HG03097 (cell line): ENCODE results near the gene GRIN2A.

ENCODE experiments used
- ATAC-seq: cut with Tn5 transposase; IDR thresholded peaks from one replicate; pipeline ENCODE4 v1.9.1; 2021; ENCODE audit not compliant: unreplicated experiment, low FRiP score

The GRIN2A gene

GRCh38 chr16:9837481-9837880, 344.7 kb downstream of the GRIN2A start:
- ATAC-seq = no peak

- no peak for ATAC-seq
These were observed 346.0 kb downstream of the GRIN2A start for GRCh38 chr16:9836118-9836736.

- no peak for ATAC-seq
These were observed 355.0 kb downstream of the GRIN2A start for GRCh38 chr16:9827062-9827752.

- no peak for ATAC-seq
These were observed 355.6 kb downstream of the GRIN2A start for GRCh38 chr16:9826656-9827055.

- no peak for ATAC-seq
These were observed 357.8 kb downstream of the GRIN2A start for GRCh38 chr16:9824200-9825068.

GRCh38 chr16:9823510-9823909, 358.7 kb downstream of the GRIN2A start:
- ATAC-seq = no peak

- ATAC-seq = no peak
These were observed 360.3 kb downstream of the GRIN2A start for GRCh38 chr16:9821970-9822369.

- no peak for ATAC-seq
These were observed 360.9 kb downstream of the GRIN2A start for GRCh38 chr16:9821331-9821730.

- no peak for ATAC-seq
These were observed 361.6 kb downstream of the GRIN2A start for GRCh38 chr16:9820476-9821246.

GRCh38 chr16:9818702-9819101, 363.5 kb downstream of the GRIN2A start:
- ATAC-seq = no peak

GRCh38 chr16:9817586-9817985, 364.6 kb downstream of the GRIN2A start:
- ATAC-seq = no peak

- no peak for ATAC-seq
These were observed 365.6 kb downstream of the GRIN2A start for GRCh38 chr16:9816644-9817043.

GRCh38 chr16:9813665-9814064, 368.6 kb downstream of the GRIN2A start:
- ATAC-seq = no peak

GRCh38 chr16:9808210-9808609, 374.0 kb downstream of the GRIN2A start:
- ATAC-seq = no peak

GRCh38 chr16:9807302-9807701, 374.9 kb downstream of the GRIN2A start:
- no peak for ATAC-seq

- no peak for ATAC-seq
These were observed 377.1 kb downstream of the GRIN2A start for GRCh38 chr16:9805109-9805508.

GRCh38 chr16:9802160-9802559, 380.1 kb downstream of the GRIN2A start:
- no peak for ATAC-seq

- ATAC-seq = no peak
These were observed 380.6 kb downstream of the GRIN2A start for GRCh38 chr16:9801651-9802050.

- no peak for ATAC-seq
These were observed 382.0 kb downstream of the GRIN2A start for GRCh38 chr16:9800186-9800738.

- ATAC-seq = no peak
These were observed 383.2 kb downstream of the GRIN2A start for GRCh38 chr16:9798952-9799580.
